GM15510 (cell line): ENCODE measurements around the gene DYNC1LI2.

ENCODE experiments used
- POLR2A ChIP-seq: IDR thresholded peaks from 3 replicates; pipeline ENCODE4 v1.6.1; 2011; ENCODE audit warnings: borderline replicate concordance; ENCODE audit not compliant: insufficient read length; ENCODE audit errors: extremely low read depth

The DYNC1LI2 gene

GRCh38 chr16:66692341-66692740 lies 59.1 kb downstream of the DYNC1LI2 start:
- TF ChIP-seq POLR2A = no peak

- TF ChIP-seq POLR2A = no peak
Observed at GRCh38 chr16:66691234-66691633, 60.2 kb downstream of the DYNC1LI2 start.

- TF ChIP-seq POLR2A = no peak
Observed at GRCh38 chr16:66690106-66690847, 61.1 kb downstream of the DYNC1LI2 start.

GRCh38 chr16:66689282-66689681 lies 62.1 kb downstream of the DYNC1LI2 start:
- no peak for TF ChIP-seq POLR2A

- no peak for TF ChIP-seq POLR2A
Observed at GRCh38 chr16:66687906-66688625, 63.3 kb downstream of the DYNC1LI2 start.

GRCh38 chr16:66682271-66682670 lies 69.1 kb downstream of the DYNC1LI2 start:
- no peak for TF ChIP-seq POLR2A

- TF ChIP-seq POLR2A = no peak
Observed at GRCh38 chr16:66681676-66682075, 69.7 kb downstream of the DYNC1LI2 start.

GRCh38 chr16:66678337-66678736 lies 73.1 kb downstream of the DYNC1LI2 start:
- no peak for TF ChIP-seq POLR2A

- no peak for TF ChIP-seq POLR2A
Observed at GRCh38 chr16:66677836-66678235, 73.6 kb downstream of the DYNC1LI2 start.

- no peak for TF ChIP-seq POLR2A
Observed at GRCh38 chr16:66677179-66677578, 74.2 kb downstream of the DYNC1LI2 start.

GRCh38 chr16:66676599-66676998 lies 74.8 kb downstream of the DYNC1LI2 start:
- TF ChIP-seq POLR2A = no peak

GRCh38 chr16:66673691-66674090 lies 77.7 kb downstream of the DYNC1LI2 start:
- no peak for TF ChIP-seq POLR2A
